SK-N-SH (cell line): ENCODE results near the gene SORBS1. TPM values are rescaled to one million over a fixed set of nuclear protein-coding genes. Genes with fewer than 3 reads are reported as not detected.

Source experiments
- CTCF ChIA-PET: fragments of 300-600, 350-600 bp; formaldehyde crosslinking; extraction: SDS; loops from one replicate; lab custom pipeline; 2021; lab: Yijun Ruan, JAX
- POLR2A ChIA-PET: fragments of 350-600 bp; sonication (Branson Sonifier 250); formaldehyde crosslinking; extraction: SDS; loops from one replicate; lab custom pipeline; 2020; ENCODE audit warnings: antibody characterized with exemption, inconsistent platforms; lab: Yijun Ruan, JAX
- DNase-seq: peaks from one replicate; pipeline ENCODE4 v3.0.0; 2012
- H2AFZ ChIP-seq: fragments of 200-600 bp; sonication (generic); 2 replicates; pipeline ENCODE4 v1.8.1; 2016; ENCODE audit warnings: antibody characterized with exemption, mild to moderate bottlenecking, low read depth
- H3F3A ChIP-seq: fragments of 200-600 bp; sonication (generic); replicated peaks from 2 replicates; pipeline ENCODE3; 2016; ENCODE audit warnings: antibody characterized with exemption, mild to moderate bottlenecking; ENCODE audit not compliant: insufficient read depth
- H3K27ac ChIP-seq, 2 experiments: fragments of 200-500 bp in 1 of 2; fragments of 200-600 bp in 1 of 2; sonication (Bioruptor generic) in 1 of 2; sonication (generic), shearing (Covaris generic) in 1 of 2; 2 replicates each; pipeline versions ENCODE4 v1.5.1 to v1.6.1; 2014 to 2016; ENCODE audit warnings: low read depth in 2 of 2, inconsistent platforms in 1 of 2, low read length in 1 of 2, mild to moderate bottlenecking in 1 of 2, mixed read lengths in 1 of 2
- H3K27me3 ChIP-seq: fragments of 200-600 bp; sonication (generic), shearing (Covaris generic); 2 replicates; pipeline ENCODE4 v1.6.1; 2016; ENCODE audit warnings: mixed run types; ENCODE audit not compliant: insufficient read depth
- H3K36me3 ChIP-seq, 2 experiments: fragments of 200-500 bp in 1 of 2; fragments of 200-600 bp in 1 of 2; sonication (Bioruptor generic) in 1 of 2; sonication (generic) in 1 of 2; replicated peaks in 1 of 2; 2 replicates each; pipeline versions ENCODE3 to v1.5.1; 2014 to 2016; ENCODE audit warnings: low read length in 1 of 2, mild to moderate bottlenecking in 1 of 2; ENCODE audit not compliant: insufficient read depth in 2 of 2, control insufficient read depth in 1 of 2
- H3K4me1 ChIP-seq, 2 experiments: fragments of 200-500 bp in 1 of 2; fragments of 200-600 bp in 1 of 2; sonication (Bioruptor generic) in 1 of 2; sonication (generic), shearing (Covaris generic) in 1 of 2; 2 replicates each; pipeline versions ENCODE4 v1.5.1 to v1.6.1; 2014 to 2016; ENCODE audit warnings: low read depth in 1 of 2, low read length in 1 of 2, mixed run types in 1 of 2; ENCODE audit not compliant: insufficient read depth in 2 of 2, control insufficient read depth in 1 of 2
- H3K4me2 ChIP-seq: fragments of 200-600 bp; sonication (generic), shearing (Covaris generic); 2 replicates; pipeline ENCODE4 v1.6.1; 2017; ENCODE audit warnings: mixed run types
- H3K4me3 ChIP-seq, 2 experiments: fragments of 200-500 bp in 1 of 2; fragments of 200-600 bp in 1 of 2; sonication (Bioruptor generic) in 1 of 2; sonication (generic), shearing (Covaris generic) in 1 of 2; 2 replicates each; pipeline versions ENCODE4 v1.5.1 to v1.8.1; 2014 to 2016; ENCODE audit warnings: low read depth in 2 of 2, inconsistent platforms in 1 of 2, low read length in 1 of 2, mild to moderate bottlenecking in 1 of 2, mixed read lengths in 1 of 2, moderate library complexity in 1 of 2
- H3K79me2 ChIP-seq: fragments of 200-600 bp; sonication (generic); 2 replicates; pipeline ENCODE4 v1.8.1; 2017; ENCODE audit warnings: mild to moderate bottlenecking; ENCODE audit not compliant: insufficient read depth
- H3K9ac ChIP-seq: fragments of 200-600 bp; sonication (generic); 2 replicates; pipeline ENCODE4 v1.6.1; 2017; ENCODE audit warnings: mixed run types
- H3K9me2 ChIP-seq: fragments of 200-600 bp; sonication (generic); 2 replicates; pipeline ENCODE4 v1.6.1; 2017; ENCODE audit warnings: mixed run types
- H3K9me3 ChIP-seq: fragments of 200-600 bp; sonication (generic); 2 replicates; pipeline ENCODE4 v1.6.1; 2017; ENCODE audit warnings: mixed run types, mild to moderate bottlenecking, moderate library complexity
- H4K20me1 ChIP-seq: fragments of 200-600 bp; sonication (generic); 2 replicates; pipeline ENCODE4 v1.6.1; 2017; ENCODE audit warnings: mild to moderate bottlenecking, mixed run types; ENCODE audit not compliant: insufficient read depth
- CTCF ChIP-seq: fragments of 200-600 bp; sonication (generic); IDR thresholded peaks from 2 replicates; pipeline ENCODE4 v1.6.1; 2017; ENCODE audit warnings: antibody characterized with exemption, mild to moderate bottlenecking, moderate library complexity
- EP300 ChIP-seq, 2 experiments: IDR thresholded peaks; 2 replicates each; pipeline versions ENCODE4 v1.4.0 to v1.6.1; 2012; ENCODE audit warnings: borderline replicate concordance in 1 of 2, low read depth in 1 of 2, low read length in 1 of 2
- EZH2phosphoT487 ChIP-seq: fragments of 200-600 bp; sonication (generic); IDR thresholded peaks from 2 replicates; pipeline ENCODE4 v1.6.1; 2017; ENCODE audit warnings: low read depth, mixed run types, mild to moderate bottlenecking, antibody characterized with exemption, moderate library complexity, borderline replicate concordance
- FOSL2 ChIP-seq: IDR thresholded peaks from 2 replicates; pipeline ENCODE4 v1.4.0; 2012; ENCODE audit warnings: low read depth, mild to moderate bottlenecking, moderate library complexity, borderline replicate concordance
- FOXM1 ChIP-seq: IDR thresholded peaks from 2 replicates; pipeline ENCODE4 v1.4.0; 2012; ENCODE audit warnings: low read depth, mild to moderate bottlenecking
- GATA2 ChIP-seq: sonication (generic); formaldehyde crosslinking; IDR thresholded peaks from 2 replicates; pipeline ENCODE4 v1.5.0; 2020; ENCODE audit warnings: mild to moderate bottlenecking, missing genetic modification reagents
- JUND ChIP-seq: IDR thresholded peaks from 2 replicates; pipeline ENCODE4 v1.4.0; 2012
- MEF2A ChIP-seq: IDR thresholded peaks from 2 replicates; pipeline ENCODE4 v1.4.0; 2012; ENCODE audit warnings: low read depth, borderline replicate concordance
- MXI1 ChIP-seq: IDR thresholded peaks from 2 replicates; pipeline ENCODE4 v1.6.1; 2012; ENCODE audit warnings: mild to moderate bottlenecking, low read depth, low read length, improper control_type of control experiment
- NFIC ChIP-seq: IDR thresholded peaks from 2 replicates; pipeline ENCODE4 v1.4.0; 2012; ENCODE audit warnings: borderline replicate concordance
- POLR2AphosphoS5 ChIP-seq: IDR thresholded peaks from 2 replicates; pipeline ENCODE4 v1.6.1; 2012; ENCODE audit warnings: low read depth, low read length
- RAD21 ChIP-seq: IDR thresholded peaks from 2 replicates; pipeline ENCODE4 v1.6.1; 2012; ENCODE audit warnings: mild to moderate bottlenecking, low read length
- SIN3A ChIP-seq: IDR thresholded peaks from 2 replicates; pipeline ENCODE4 v1.6.1; 2012; ENCODE audit warnings: low read depth, mild to moderate bottlenecking, low read length, moderate library complexity, borderline replicate concordance
- TCF12 ChIP-seq: IDR thresholded peaks from 2 replicates; pipeline ENCODE4 v1.4.0; 2012
- WGBS: methylation state at CpG from one replicate; pipeline ENCODE4 v1.1.6; 2017; ENCODE audit warnings: low lambda C conversion rate; 5-methylcytosine and 5-hydroxymethylcytosine counted together
- polyA plus RNA-seq, 3 experiments: library from polyadenylated mRNA; depleted of rRNA; stranded (reverse); fragments of >200 nt; gene quantifications; 2 replicates each; pipeline ENCODE4 v1.2.3, GENCODE V29; 2012

The SORBS1 gene
- polyA plus RNA-seq, 1 of the 3 experiments (the other 2 are of a cell fraction) = 0.36 TPM

GRCh38 chr10:95343573-95343972 lies 217.6 kb downstream of the SORBS1 start:
- H2AFZ ChIP-seq = no peak overlapping the region
- ChIA-PET CTCF (no interaction called here), POLR2A (no interaction called here)
- 94% methylated on average over 6 of the region's 6 CpGs for WGBS
- no peaks in the 10 kb centered on the region for H3F3A ChIP-seq
- no peak overlapping the region for H3K9ac ChIP-seq
- no peaks in the 10 kb centered on the region for H4K20me1 ChIP-seq
- H3K4me1 ChIP-seq = no peaks in the 10 kb centered on the region; a peak in 1 of 4 replicates
- no peak for TF ChIP-seq MXI1
- no peak for TF ChIP-seq CTCF
- TF ChIP-seq SIN3A = no peak
- no peaks in the 10 kb centered on the region for H3K79me2 ChIP-seq
- no peaks in the 10 kb centered on the region for H3K27me3 ChIP-seq
- H3K9me3 ChIP-seq = no peaks in the 10 kb centered on the region
- no peak overlapping the region for H3K4me3 ChIP-seq
- H3K9me2 ChIP-seq = no peaks in the 10 kb centered on the region
- no peak for DNase-seq
- no peak overlapping the region for H3K27ac ChIP-seq
- no peak overlapping the region for H3K4me2 ChIP-seq
- no peaks in the 10 kb centered on the region for H3K36me3 ChIP-seq

DNA sequence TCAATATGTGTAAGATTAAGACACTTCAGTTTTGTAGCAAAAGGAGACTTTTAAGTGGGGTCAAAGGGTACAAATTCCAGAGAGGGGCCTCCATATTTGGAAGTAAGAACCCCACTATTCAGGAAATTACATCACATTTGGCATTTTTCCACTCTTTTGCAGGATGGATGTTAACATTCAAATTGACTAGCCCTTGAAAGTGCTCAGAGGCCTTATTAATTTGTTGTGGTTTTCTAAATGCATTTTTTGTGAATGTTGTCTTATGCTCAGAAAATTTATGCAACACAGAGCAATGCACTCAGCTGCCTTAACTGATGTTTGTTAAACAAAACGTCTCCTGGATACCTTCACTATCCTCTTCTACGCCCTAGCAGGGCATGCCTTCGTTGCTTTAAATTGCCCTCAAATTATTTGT lies 219.4 kb downstream of the SORBS1 start:
- no peak overlapping the region for H3K4me3 ChIP-seq
- no peak overlapping the region for H3K9ac ChIP-seq
- no peak overlapping the region for H3K27ac ChIP-seq
- no peaks in the 10 kb centered on the region for H3K79me2 ChIP-seq
- WGBS = 70% methylated on average over 3 of the region's 3 CpGs
- no peaks in the 10 kb centered on the region for H3K36me3 ChIP-seq
- no peaks in the 10 kb centered on the region for H3K9me2 ChIP-seq
- no peaks in the 10 kb centered on the region for H3F3A ChIP-seq
- ChIA-PET POLR2A (no interaction called here), CTCF (interaction anchor here (0.9 to 2.1 kb wide), 4 partner anchors 9 to 96 kb away, joined by 3 to 12 read pairs (median 4); no protein-coding TSS in a partner anchor)
- TF ChIP-seq RAD21 (no peak), JUND (no peak), GATA2 (CRISPR knock-in tag) (no peak), POLR2AphosphoS5 (no peak), EP300 (IDR thresholded peaks at IDR 0.05; ENCODE audit: borderline replicate concordance in 1 of 2, low read depth in 1 of 2, low read length in 1 of 2) (0 out of 4 replicates have a peak, but pooled peaks of 1 of the 2 experiments have one; percentile 19), FOSL2 (no peak), FOXM1 (no peak), NFIC (peak; percentile 33; the same call in 1 of the 2 replicates), MEF2A (no peak), EZH2phosphoT487 (no peak), TCF12 (peak; percentile 29; the same call in 1 of the 2 replicates)
- no peaks in the 10 kb centered on the region for H4K20me1 ChIP-seq
- 0 out of 2 replicates have a peak overlapping the region, but pooled peaks have one; percentile 27 for H2AFZ ChIP-seq
- H3K4me1 ChIP-seq = no peaks in the 10 kb centered on the region; a peak in 1 of 4 replicates
- no peak for DNase-seq
- no peak overlapping the region for H3K4me2 ChIP-seq
- H3K9me3 ChIP-seq = no peaks in the 10 kb centered on the region
- no peaks in the 10 kb centered on the region for H3K27me3 ChIP-seq
